ENCODE data around the gene CD99L2. TPM values are rescaled to one million over a fixed set of nuclear protein-coding genes. Genes with fewer than 3 reads are reported as not detected.
"Not testable (repeated sequence)": the region's sequence is repeated elsewhere in the genome, so short reads cannot be mapped to it uniquely, and the experiment has no call there.

The CD99L2 gene
- total RNA-seq, 1 donor from 2014 or later: 68.3 TPM

- no peak for DNase-seq (ENCODE audit: low spot score)
Observed at GRCh38 chrX:150857453-150857852, 41.0 kb downstream of the CD99L2 start.

GRCh38 chrX:150856785-150857184 is 41.7 kb downstream of the CD99L2 start:
- DNase-seq (ENCODE audit: low spot score): no peak

- no peak for DNase-seq (ENCODE audit: low spot score)
Observed at GRCh38 chrX:150856101-150856500, 42.4 kb downstream of the CD99L2 start.

DNA sequence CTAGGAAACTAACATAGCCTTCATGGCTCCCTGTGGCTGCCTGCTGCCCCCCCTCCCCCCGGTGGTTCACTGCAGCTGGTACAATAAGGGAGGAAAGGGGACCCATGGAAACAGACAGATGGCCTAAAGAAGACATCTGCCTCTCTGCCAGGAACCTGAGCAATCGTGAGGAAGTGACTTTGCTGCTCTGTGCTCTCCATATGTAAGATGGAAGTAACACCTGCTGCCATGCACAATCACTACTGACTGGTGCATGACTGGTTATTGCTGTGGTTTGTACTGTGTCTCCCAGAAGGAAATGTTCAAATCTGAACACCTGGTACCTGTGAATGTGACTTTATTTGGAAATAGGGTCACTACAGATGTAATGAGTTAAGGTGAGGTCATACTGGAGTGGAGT is 43.6 kb downstream of the CD99L2 start:
- no peak for DNase-seq (ENCODE audit: low spot score)

GRCh38 chrX:150849996-150850720 is 48.3 kb downstream of the CD99L2 start:
- no peak for DNase-seq (ENCODE audit: low spot score)

GRCh38 chrX:150849486-150849885 is 49.0 kb downstream of the CD99L2 start:
- DNase-seq (ENCODE audit: low spot score): no peak

DNA sequence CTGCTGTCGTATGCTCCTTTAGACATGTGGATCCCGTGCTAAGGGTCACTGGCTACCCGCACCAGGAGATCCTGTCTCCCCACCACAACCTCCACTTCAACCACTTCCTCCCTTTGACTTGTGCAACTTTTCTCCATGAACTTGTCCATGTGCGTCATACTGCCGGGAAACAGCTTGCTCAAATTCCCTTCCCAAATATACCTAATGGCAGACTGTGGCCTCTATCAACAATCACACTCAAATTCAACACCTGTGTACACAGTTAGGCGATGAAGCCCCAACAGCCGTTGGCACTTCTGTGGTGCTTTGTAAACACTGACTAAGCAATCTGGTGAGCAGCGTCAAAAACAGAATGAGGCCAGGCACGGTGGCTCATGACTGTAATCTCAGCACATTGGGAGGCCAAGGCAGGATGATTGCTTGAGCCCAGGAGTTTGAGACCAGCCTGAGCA is 49.5 kb downstream of the CD99L2 start:
- DNase-seq (ENCODE audit: low spot score): no peak

DNA sequence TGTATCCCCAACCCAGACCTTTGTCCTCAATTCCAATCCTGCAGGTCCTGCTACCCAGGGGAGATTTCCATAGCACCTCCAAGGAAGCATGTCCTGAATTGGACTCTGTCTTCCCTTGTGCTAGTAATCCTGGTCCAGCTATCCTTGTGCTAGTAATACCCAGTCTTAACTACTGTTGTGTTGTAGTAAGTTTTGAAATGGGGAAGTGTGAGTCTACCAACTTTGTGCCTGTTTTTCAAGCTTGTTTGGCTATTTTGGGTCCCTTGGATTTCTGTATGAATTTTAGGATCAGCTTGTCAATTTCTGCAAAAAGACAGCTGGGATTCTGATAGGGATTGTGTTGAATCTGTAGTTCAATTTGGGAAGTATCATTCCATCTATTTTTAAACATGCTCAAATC is 51.4 kb downstream of the CD99L2 start:
- no peak for DNase-seq (ENCODE audit: low spot score)

DNA sequence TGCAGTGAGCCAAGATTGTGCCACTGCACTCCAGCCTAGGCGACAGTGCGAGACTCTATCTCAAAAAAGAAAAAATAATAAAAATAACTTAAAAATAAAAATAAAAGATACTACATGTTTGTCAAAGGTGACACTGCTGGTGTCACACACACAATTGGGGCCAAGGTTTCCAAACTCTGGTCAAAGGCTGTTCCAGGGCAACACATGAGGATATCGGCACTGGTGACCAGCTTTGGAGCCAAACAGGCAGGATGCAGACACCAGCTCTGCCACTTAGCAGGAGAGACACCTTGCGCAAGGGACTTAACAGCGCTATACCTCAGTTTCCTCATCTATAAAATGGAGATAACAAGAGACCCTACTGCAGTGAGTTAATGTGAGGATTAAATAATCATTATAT is 52.3 kb downstream of the CD99L2 start:
- no peak for DNase-seq (ENCODE audit: low spot score)

GRCh38 chrX:150845091-150845490 is 53.4 kb downstream of the CD99L2 start:
- DNase-seq (ENCODE audit: low spot score): no peak

GRCh38 chrX:150844016-150844415 is 54.5 kb downstream of the CD99L2 start:
- no peak for DNase-seq (ENCODE audit: low spot score)

DNA sequence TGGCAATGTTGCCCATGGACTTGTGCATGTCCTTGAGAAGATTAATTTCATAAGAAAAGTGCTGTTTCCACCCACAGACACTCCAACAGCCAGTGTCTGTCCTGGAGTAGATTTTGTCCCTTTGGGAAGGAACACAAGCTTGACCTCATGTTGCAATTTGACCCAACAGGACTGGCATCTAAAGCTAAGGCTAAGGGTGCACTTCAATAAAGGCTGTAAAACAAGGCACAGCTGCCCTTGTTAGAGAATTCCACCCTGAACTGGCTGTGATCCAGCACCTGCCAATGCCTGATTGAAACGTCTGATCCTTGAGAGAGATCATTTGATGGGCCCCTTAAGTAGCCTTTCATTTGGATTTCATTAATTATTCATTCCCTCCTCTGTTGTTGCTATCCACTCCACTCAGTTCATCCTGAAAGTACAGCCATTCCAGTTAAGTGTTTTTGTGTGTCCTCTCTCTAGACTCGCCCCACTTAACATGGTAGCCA is 56.2 kb downstream of the CD99L2 start:
- no peak for DNase-seq (ENCODE audit: low spot score)

- DNase-seq (ENCODE audit: low spot score): no peak
Observed at GRCh38 chrX:150841456-150842197, 56.8 kb downstream of the CD99L2 start.

- DNase-seq (ENCODE audit: low spot score): no peak
Observed at GRCh38 chrX:150837845-150838244, 60.6 kb downstream of the CD99L2 start.

- DNase-seq (ENCODE audit: low spot score): no peak
Observed at GRCh38 chrX:150834695-150835094, 63.8 kb downstream of the CD99L2 start.

- no peak for DNase-seq (ENCODE audit: low spot score)
Observed at GRCh38 chrX:150833454-150834056, 64.9 kb downstream of the CD99L2 start.

- no peak for DNase-seq (ENCODE audit: low spot score)
Observed at GRCh38 chrX:150831863-150832262, 66.6 kb downstream of the CD99L2 start.

DNA sequence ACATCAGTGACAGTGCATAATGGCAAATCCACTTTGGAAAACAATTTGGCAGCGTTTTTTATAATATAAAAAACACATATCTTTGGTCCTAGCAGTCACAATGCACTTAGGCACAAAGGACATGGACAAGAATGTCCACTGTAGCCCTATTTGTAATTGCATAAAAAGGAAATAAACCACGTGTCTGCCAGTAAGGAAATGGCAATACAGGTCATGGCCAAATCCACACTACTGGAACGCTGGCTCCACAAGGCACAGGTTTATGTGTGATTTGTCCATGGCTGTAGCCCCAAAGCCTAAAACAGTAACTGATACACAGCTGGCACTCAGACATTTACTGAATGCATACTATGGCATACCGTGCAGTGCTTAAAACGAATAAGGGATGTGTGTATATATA is 69.7 kb downstream of the CD99L2 start:
- DNase-seq (ENCODE audit: low spot score): no peak

- not testable (repeated sequence) for DNase-seq (ENCODE audit: low spot score)
Observed at GRCh38 chrX:150824352-150824751, 74.1 kb downstream of the CD99L2 start.

DNA sequence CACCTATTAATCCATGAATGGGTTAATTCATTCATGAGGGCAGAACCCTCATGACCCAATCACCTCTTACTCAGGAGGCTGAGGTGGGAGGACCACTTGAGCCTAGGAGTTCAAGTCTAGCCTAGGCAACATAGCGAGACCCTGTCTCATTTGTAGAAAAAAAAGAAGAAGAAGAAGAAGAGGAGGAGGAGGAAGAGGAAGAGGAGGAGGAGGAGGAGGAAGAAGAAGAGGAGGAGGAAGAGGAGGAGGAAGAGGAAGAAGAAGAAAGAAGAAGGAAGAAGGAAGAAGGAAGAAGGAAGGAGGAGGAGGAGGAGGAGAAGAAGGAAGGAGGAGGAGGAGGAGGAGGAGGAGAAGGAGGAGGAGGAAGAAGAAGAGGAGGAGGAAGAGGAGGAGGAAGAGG is 74.6 kb downstream of the CD99L2 start:
- not testable (repeated sequence) for DNase-seq (ENCODE audit: low spot score)

- DNase-seq (ENCODE audit: low spot score): no peak
Observed at GRCh38 chrX:150821971-150822370, 76.5 kb downstream of the CD99L2 start.

- no peak for DNase-seq (ENCODE audit: low spot score)
Observed at GRCh38 chrX:150813922-150814321, 84.5 kb downstream of the CD99L2 start.
